Astrocyte (in vitro differentiated cells and primary cell): ENCODE data around the gene TAGLN. TPM values are rescaled to one million over a fixed set of nuclear protein-coding genes. Genes with fewer than 3 reads are reported as not detected.

ENCODE experiments used
- DNase-seq: peaks from one replicate; pipeline ENCODE4 v3.0.0-alpha.2; 2010; ENCODE audit warnings: low read depth
- FAIRE-seq: peaks from 2 replicates; lab custom pipeline; 2011; peaks lifted over from hg19 to GRCh38; lab: Jason Lieb, UNC
- H2AFZ ChIP-seq: 2 replicates; pipeline ENCODE4 v1.6.0; 2012; ENCODE audit warnings: low read depth, low read length, inconsistent platforms
- H3K27ac ChIP-seq: 2 replicates; pipeline ENCODE4 v1.5.1; 2011; ENCODE audit warnings: low read depth, low read length, inconsistent platforms
- H3K27me3 ChIP-seq: 2 replicates; pipeline ENCODE4 v1.6.0; 2011; ENCODE audit warnings: low read length, inconsistent platforms; ENCODE audit not compliant: insufficient read depth
- H3K36me3 ChIP-seq: 2 replicates; pipeline ENCODE4 v1.5.1; 2011; ENCODE audit warnings: low read length, inconsistent platforms; ENCODE audit not compliant: insufficient read depth
- H3K4me1 ChIP-seq: 2 replicates; pipeline ENCODE4 v1.5.1; 2011; ENCODE audit warnings: low read length, inconsistent platforms; ENCODE audit not compliant: insufficient read depth
- H3K4me2 ChIP-seq: 2 replicates; pipeline ENCODE4 v1.6.0; 2012; ENCODE audit warnings: low read length, inconsistent platforms
- H3K4me3 ChIP-seq: 2 replicates; pipeline ENCODE4 v1.5.1; 2011; ENCODE audit warnings: low read depth, mild to moderate bottlenecking, low read length, inconsistent platforms; ENCODE audit not compliant: insufficient read depth
- H3K79me2 ChIP-seq: 2 replicates; pipeline ENCODE4 v1.6.0; 2012; ENCODE audit warnings: mild to moderate bottlenecking, low read length, inconsistent platforms; ENCODE audit not compliant: insufficient read depth
- H3K9ac ChIP-seq: 2 replicates; pipeline ENCODE4 v1.6.0; 2012; ENCODE audit warnings: mild to moderate bottlenecking, low read length, inconsistent platforms
- H3K9me3 ChIP-seq: 2 replicates; pipeline ENCODE4 v1.5.1; 2012; ENCODE audit warnings: low read depth, mild to moderate bottlenecking, low read length, inconsistent platforms; ENCODE audit not compliant: insufficient read depth
- H4K20me1 ChIP-seq: 2 replicates; pipeline ENCODE4 v1.6.0; 2012; ENCODE audit warnings: low read length, inconsistent platforms; ENCODE audit not compliant: insufficient read depth
- H3K27ac Mint-ChIP-seq: one replicate; pipeline ENCODE4 v1.8.0; 2021; ENCODE audit warnings: mild to moderate bottlenecking, mixed read lengths; ENCODE audit not compliant: unreplicated experiment
- H3K27me3 Mint-ChIP-seq: one replicate; pipeline ENCODE4 v1.8.0; 2021; ENCODE audit warnings: low read depth, mixed read lengths; ENCODE audit not compliant: unreplicated experiment
- H3K36me3 Mint-ChIP-seq: one replicate; pipeline ENCODE4 v1.8.0; 2021; ENCODE audit warnings: low read depth, mixed read lengths; ENCODE audit not compliant: unreplicated experiment
- H3K4me1 Mint-ChIP-seq: one replicate; pipeline ENCODE4 v1.8.0; 2021; ENCODE audit warnings: low read depth, mixed read lengths; ENCODE audit not compliant: unreplicated experiment
- H3K4me3 Mint-ChIP-seq: one replicate; pipeline ENCODE4 v1.8.0; 2021; ENCODE audit warnings: mild to moderate bottlenecking, moderate library complexity, mixed read lengths; ENCODE audit not compliant: unreplicated experiment
- H3K9me3 Mint-ChIP-seq: one replicate; pipeline ENCODE4 v1.8.0; 2021; ENCODE audit warnings: mild to moderate bottlenecking, mixed read lengths; ENCODE audit not compliant: unreplicated experiment
- EZH2 ChIP-seq: IDR thresholded peaks from 2 replicates; pipeline ENCODE4 v1.6.1; 2012; ENCODE audit warnings: mild to moderate bottlenecking, low read length, inconsistent platforms; ENCODE audit not compliant: insufficient read depth
- total RNA-seq: library from RNA; stranded (reverse); gene quantifications from 2 replicates; pipeline ENCODE4 v1.2.1, GENCODE V29; 2021
- TF ChIP-seq, protein P1 (sequence below): IDR thresholded peaks from 2 replicates; pipeline ENCODE4 v1.5.1; 2011; ENCODE audit warnings: low read depth, mild to moderate bottlenecking, inconsistent platforms, low read length, moderate library complexity; ENCODE audit not compliant: insufficient read depth

The TAGLN gene
- total RNA-seq, 1 donor from 2014 or later = 4,004 TPM

DNA sequence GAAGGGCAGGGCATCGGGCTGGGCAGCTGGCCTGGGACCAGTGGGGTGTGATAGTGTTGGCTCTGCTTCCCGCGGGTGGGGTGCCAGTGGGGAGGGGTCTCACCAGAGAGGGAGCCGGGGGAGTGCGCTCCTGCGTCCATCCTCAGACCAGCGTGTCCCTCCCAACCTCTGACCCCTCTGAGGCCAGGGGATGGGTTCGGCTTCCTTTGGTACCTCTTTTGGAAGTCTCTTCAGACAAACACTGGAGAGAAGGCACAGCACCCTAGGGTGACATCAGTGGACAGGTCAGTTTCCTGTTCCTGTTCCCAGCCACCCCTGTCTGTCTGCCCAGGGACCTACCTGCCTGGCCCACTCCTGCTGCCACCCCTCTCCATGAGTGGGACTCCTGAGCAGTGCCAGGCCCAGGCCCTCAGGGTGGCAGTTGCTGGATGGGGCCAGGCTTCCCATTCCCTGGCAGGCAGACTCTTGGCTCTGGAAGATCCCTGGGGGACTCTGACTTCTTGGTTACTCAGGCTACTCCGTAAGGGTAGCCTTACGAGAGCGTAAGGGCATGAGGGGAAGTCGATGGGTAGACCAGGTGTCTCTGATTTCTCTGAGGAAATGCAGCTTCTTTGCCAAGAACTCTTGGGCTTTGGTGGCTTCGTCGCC lies 2.6 kb downstream of the TAGLN start:
- Histone ChIP-seq H3K9ac (peak overlapping the region; percentile 91), H2AFZ (no peak overlapping the region), H3K4me1 (peaks cover 55% of the 10 kb centered on the region), H3K27me3 (no peaks in the 10 kb centered on the region), H3K36me3 (peaks cover 31% of the 10 kb centered on the region), H3K9me3 (no peaks in the 10 kb centered on the region), H3K27ac (peak overlapping the region; percentile 76), H3K4me2 (peak overlapping the region; percentile 98), H3K79me2 (peaks cover 80% of the 10 kb centered on the region), H4K20me1 (peaks cover 63% of the 10 kb centered on the region), H3K4me3 (peak overlapping the region; percentile 83)
- FAIRE-seq = no peak
- TF ChIP-seq, protein P1, sequence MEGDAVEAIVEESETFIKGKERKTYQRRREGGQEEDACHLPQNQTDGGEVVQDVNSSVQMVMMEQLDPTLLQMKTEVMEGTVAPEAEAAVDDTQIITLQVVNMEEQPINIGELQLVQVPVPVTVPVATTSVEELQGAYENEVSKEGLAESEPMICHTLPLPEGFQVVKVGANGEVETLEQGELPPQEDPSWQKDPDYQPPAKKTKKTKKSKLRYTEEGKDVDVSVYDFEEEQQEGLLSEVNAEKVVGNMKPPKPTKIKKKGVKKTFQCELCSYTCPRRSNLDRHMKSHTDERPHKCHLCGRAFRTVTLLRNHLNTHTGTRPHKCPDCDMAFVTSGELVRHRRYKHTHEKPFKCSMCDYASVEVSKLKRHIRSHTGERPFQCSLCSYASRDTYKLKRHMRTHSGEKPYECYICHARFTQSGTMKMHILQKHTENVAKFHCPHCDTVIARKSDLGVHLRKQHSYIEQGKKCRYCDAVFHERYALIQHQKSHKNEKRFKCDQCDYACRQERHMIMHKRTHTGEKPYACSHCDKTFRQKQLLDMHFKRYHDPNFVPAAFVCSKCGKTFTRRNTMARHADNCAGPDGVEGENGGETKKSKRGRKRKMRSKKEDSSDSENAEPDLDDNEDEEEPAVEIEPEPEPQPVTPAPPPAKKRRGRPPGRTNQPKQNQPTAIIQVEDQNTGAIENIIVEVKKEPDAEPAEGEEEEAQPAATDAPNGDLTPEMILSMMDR = no peak
- no peak for TF ChIP-seq EZH2
- H3K9me3 Mint-ChIP-seq = no peaks in the 10 kb centered on the region
- H3K4me3 Mint-ChIP-seq = peak overlapping the region; percentile 97
- peaks cover 34% of the 10 kb centered on the region for H3K36me3 Mint-ChIP-seq
- peaks cover 60% of the 10 kb centered on the region for H3K4me1 Mint-ChIP-seq
- DNase-seq = no peak
- no peaks in the 10 kb centered on the region for H3K27me3 Mint-ChIP-seq
- H3K27ac Mint-ChIP-seq = peak overlapping the region; percentile 99

DNA sequence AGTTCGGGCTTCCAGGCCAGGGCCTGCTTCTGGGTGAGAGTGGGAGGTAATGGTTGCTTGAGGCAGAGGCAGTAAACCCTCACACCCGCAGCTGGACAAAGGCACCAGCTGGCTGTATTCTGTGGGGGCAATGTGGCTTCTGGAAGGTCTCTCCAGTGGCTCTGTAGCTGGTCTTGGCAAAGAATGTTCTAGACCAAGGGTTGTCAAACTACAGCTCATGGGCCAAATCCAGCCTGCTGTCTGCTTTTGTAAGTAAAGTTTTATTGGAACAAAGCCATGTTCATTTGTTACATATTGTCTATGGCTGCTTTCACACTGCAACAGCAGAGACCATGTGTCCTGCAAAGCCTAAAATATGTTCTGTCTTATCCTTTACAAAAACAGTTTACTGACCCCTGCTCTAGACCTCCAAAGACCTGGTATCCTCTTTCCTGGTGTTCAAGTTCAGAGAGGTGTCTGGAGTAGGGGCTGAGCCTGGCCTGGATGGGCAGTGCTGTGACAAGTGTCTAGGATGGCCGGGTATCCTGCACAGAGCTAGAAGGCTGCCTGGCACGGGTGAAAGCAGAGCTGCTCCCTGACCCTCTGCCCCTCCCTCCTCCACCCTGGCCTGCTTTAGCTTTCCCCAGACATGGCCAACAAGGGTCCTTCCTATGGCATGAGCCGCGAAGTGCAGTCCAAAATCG lies 3.4 kb downstream of the TAGLN start:
- H2AFZ ChIP-seq = no peak overlapping the region
- H3K27ac Mint-ChIP-seq = peak overlapping the region; percentile 99

More for the DNA sequence above, 3.4 kb downstream of the TAGLN start:
- no peaks in the 10 kb centered on the region for H3K27me3 Mint-ChIP-seq
- H3K36me3 Mint-ChIP-seq = peaks cover 34% of the 10 kb centered on the region
- peaks cover 63% of the 10 kb centered on the region for H4K20me1 ChIP-seq
- H3K4me2 ChIP-seq = peak overlapping the region; percentile 98
- peaks cover 54% of the 10 kb centered on the region for H3K4me1 ChIP-seq
- H3K4me3 Mint-ChIP-seq = peak overlapping the region; percentile 97
- DNase-seq (no peak), FAIRE-seq (peak; percentile 32)
- H3K4me3 ChIP-seq = peak overlapping the region; percentile 83
- peaks cover 78% of the 10 kb centered on the region for H3K79me2 ChIP-seq
- no peaks in the 10 kb centered on the region for H3K27me3 ChIP-seq
- peaks cover 56% of the 10 kb centered on the region for H3K4me1 Mint-ChIP-seq
- no peaks in the 10 kb centered on the region for H3K9me3 ChIP-seq
- H3K9ac ChIP-seq = peak overlapping the region; percentile 91
- H3K27ac ChIP-seq = no peak overlapping the region
- H3K36me3 ChIP-seq = peaks cover 31% of the 10 kb centered on the region
- TF ChIP-seq, protein P1 = no peak
- TF ChIP-seq EZH2 = no peak
- H3K9me3 Mint-ChIP-seq = no peaks in the 10 kb centered on the region
